ENCODE data around the gene RPS6KB1. TPM values are rescaled to one million over a fixed set of nuclear protein-coding genes. Genes with fewer than 3 reads are reported as not detected.
"Not testable (repeated sequence)": the region's sequence is repeated elsewhere in the genome, so short reads cannot be mapped to it uniquely, and the experiment has no call there.

Gene RPS6KB1
- polyA plus RNA-seq, 3 donors: 15.8 to 15.9 (median 15.9) TPM

DNA sequence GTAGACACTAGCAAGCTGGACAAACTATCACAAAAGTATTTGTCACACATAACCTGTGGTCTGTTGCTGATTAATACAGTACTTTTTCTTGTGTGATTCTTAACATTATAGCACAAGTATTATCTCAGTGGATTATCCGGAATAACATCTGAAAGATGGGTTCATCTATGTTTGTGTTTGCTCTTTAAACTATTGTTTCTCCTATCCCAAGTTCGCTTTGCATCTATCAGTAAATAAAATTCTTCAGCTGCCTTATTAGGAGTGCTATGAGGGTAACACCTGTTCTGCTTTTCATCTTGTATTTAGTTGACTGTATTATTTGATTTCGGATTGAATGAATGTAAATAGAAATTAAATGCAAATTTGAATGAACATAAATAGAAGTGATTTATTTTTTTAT, 57.1 kb downstream of the RPS6KB1 start:
- Histone ChIP-seq H3K79me2 (ENCODE audit: insufficient read depth, low read length) (no peaks in the 10 kb centered on the region), H3K9ac (ENCODE audit: insufficient read depth, low read length, poor library complexity, severe bottlenecking) (no peak overlapping the region), H3K27me3 (ENCODE audit: control insufficient read depth in 2 of 2, insufficient read depth in 2 of 2, low read length in 2 of 2) (no peaks in the 10 kb centered on the region), H3K27ac (ENCODE audit: low read depth in 1 of 2, low read length in 2 of 2) (no peak overlapping the region), H3K4me2 (replicated peaks; ENCODE audit: extremely low read depth, low read length, poor library complexity, severe bottlenecking) (no peak overlapping the region), H2AFZ (ENCODE audit: insufficient read depth, low read depth, low read length, poor library complexity, severe bottlenecking) (no peak overlapping the region), H3K9me3 (replicated peaks in 1 of 2; ENCODE audit: control insufficient read depth in 1 of 2, insufficient read depth in 1 of 2, low read length in 2 of 2) (no peaks in the 10 kb centered on the region), H3K4me1 (ENCODE audit: control insufficient read depth in 1 of 2, insufficient read depth in 2 of 2, low read length in 2 of 2) (no peaks in the 10 kb centered on the region), H4K20me1 (ENCODE audit: insufficient read depth, low read length) (peaks cover 18% of the 10 kb centered on the region), H3K36me3 (replicated peaks in 1 of 2; ENCODE audit: control insufficient read depth in 1 of 2, insufficient read depth in 2 of 2, low read length in 2 of 2) (peaks cover 63 to 94% of the 10 kb centered on the region in 2 donors), H3K4me3 (replicated peaks in 1 of 3; ENCODE audit: low read depth in 2 of 3, low read length in 3 of 3) (no peak overlapping the region)
- intact Hi-C loops (cut with micrococcal nuclease): loop anchor here in 1 of 2 donors (5.0 kb wide), 1 partner anchor 33 kb away; no protein-coding TSS in a partner anchor
- WGBS (ENCODE audit: insufficient coverage): no CpG with 5 or more reads among the region's 3 CpGs
- Mint-ChIP-seq H3K36me3 (peaks cover 67 to 70% of the 10 kb centered on the region in 2 donors), H3K27ac (no peak overlapping the region), H3K4me3 (no peak overlapping the region), H3K9me3 (no peaks in the 10 kb centered on the region), H3K27me3 (ENCODE audit: low read depth in 3 of 3) (no peaks in the 10 kb centered on the region), H3K4me1 (no peaks in the 10 kb centered on the region)
- TF ChIP-seq, protein P1, sequence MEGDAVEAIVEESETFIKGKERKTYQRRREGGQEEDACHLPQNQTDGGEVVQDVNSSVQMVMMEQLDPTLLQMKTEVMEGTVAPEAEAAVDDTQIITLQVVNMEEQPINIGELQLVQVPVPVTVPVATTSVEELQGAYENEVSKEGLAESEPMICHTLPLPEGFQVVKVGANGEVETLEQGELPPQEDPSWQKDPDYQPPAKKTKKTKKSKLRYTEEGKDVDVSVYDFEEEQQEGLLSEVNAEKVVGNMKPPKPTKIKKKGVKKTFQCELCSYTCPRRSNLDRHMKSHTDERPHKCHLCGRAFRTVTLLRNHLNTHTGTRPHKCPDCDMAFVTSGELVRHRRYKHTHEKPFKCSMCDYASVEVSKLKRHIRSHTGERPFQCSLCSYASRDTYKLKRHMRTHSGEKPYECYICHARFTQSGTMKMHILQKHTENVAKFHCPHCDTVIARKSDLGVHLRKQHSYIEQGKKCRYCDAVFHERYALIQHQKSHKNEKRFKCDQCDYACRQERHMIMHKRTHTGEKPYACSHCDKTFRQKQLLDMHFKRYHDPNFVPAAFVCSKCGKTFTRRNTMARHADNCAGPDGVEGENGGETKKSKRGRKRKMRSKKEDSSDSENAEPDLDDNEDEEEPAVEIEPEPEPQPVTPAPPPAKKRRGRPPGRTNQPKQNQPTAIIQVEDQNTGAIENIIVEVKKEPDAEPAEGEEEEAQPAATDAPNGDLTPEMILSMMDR (IDR thresholded peaks at IDR 0.05): no peak
- DNase-seq: no peak

DNA sequence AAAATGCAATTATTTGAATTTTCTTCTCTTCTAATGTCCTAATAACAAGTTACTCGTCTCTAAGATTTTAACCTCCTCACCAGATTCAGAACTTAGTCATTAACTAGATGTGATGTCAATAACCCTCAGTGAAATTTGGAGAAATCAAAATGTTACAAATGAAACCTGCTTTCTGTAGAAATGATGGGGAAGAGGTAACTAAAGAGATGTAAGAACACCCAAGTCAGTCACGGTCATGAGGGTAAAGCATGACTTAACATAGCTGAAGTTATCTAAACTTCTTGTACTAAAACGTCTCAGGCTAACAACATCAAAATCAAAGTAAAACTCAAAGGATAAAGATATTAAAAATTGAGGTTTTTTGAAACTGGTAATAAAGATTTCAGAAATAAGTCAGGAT, 61.9 kb downstream of the RPS6KB1 start:
- H3K36me3 Mint-ChIP-seq: peaks cover 77 to 85% of the 10 kb centered on the region in 2 donors
- no peak overlapping the region for H3K4me3 ChIP-seq (replicated peaks in 1 of 3; ENCODE audit: low read depth in 2 of 3, low read length in 3 of 3)
- WGBS (ENCODE audit: insufficient coverage): no CpG with 5 or more reads among the region's 3 CpGs
- peaks cover 7% of the 10 kb centered on the region for H3K79me2 ChIP-seq (ENCODE audit: insufficient read depth, low read length)
- H3K27me3 ChIP-seq (ENCODE audit: control insufficient read depth in 2 of 2, insufficient read depth in 2 of 2, low read length in 2 of 2): no peaks in the 10 kb centered on the region
- intact Hi-C loops (cut with micrococcal nuclease): loop anchor here in 1 of 2 donors (5.0 kb wide), 1 partner anchor 38 kb away; no protein-coding TSS in a partner anchor
- no peak overlapping the region for H3K9ac ChIP-seq (ENCODE audit: insufficient read depth, low read length, poor library complexity, severe bottlenecking)
- no peak overlapping the region for H2AFZ ChIP-seq (ENCODE audit: insufficient read depth, low read depth, low read length, poor library complexity, severe bottlenecking)
- no peaks in the 10 kb centered on the region for H3K9me3 ChIP-seq (replicated peaks in 1 of 2; ENCODE audit: control insufficient read depth in 1 of 2, insufficient read depth in 1 of 2, low read length in 2 of 2)
- H3K4me3 Mint-ChIP-seq: no peak overlapping the region
- no peaks in the 10 kb centered on the region for H3K27me3 Mint-ChIP-seq (ENCODE audit: low read depth in 3 of 3)
- H3K36me3 ChIP-seq (replicated peaks in 1 of 2; ENCODE audit: control insufficient read depth in 1 of 2, insufficient read depth in 2 of 2, low read length in 2 of 2): peaks cover 77 to 98% of the 10 kb centered on the region in 2 donors
- H3K27ac ChIP-seq (ENCODE audit: low read depth in 1 of 2, low read length in 2 of 2): no peak overlapping the region
- H4K20me1 ChIP-seq (ENCODE audit: insufficient read depth, low read length): peaks cover 30% of the 10 kb centered on the region
- H3K9me3 Mint-ChIP-seq: no peaks in the 10 kb centered on the region
- no peak overlapping the region for H3K27ac Mint-ChIP-seq
- H3K4me1 ChIP-seq (ENCODE audit: control insufficient read depth in 1 of 2, insufficient read depth in 2 of 2, low read length in 2 of 2): no peaks in the 10 kb centered on the region
- peaks cover 5% of the 10 kb centered on the region for H3K4me1 Mint-ChIP-seq
- TF ChIP-seq, protein P1 (IDR thresholded peaks at IDR 0.05): no peak
- no peak for DNase-seq
- no peak overlapping the region for H3K4me2 ChIP-seq (replicated peaks; ENCODE audit: extremely low read depth, low read length, poor library complexity, severe bottlenecking)

DNA sequence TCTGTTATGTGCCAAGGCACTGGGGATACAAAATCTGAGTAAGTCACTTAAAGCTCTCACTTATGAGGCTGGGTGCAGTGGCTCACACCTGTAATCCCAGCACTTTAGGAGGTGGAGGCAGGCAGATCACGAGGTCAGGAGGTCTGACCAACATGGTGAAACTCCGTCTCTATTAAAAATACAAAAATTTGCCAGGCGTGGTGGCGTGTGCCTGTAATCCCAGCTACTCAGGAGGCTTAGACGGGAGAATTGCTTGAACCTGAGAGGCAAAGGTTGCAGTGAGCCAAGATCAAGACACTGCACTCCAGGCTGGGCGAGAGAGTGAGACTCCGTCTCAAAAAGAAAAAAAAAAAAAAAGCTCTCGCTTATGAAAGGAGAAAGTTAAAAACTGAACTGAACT, 66.7 kb downstream of the RPS6KB1 start:
- peaks cover 25% of the 10 kb centered on the region for H3K4me1 Mint-ChIP-seq
- H3K27ac ChIP-seq (ENCODE audit: low read depth in 1 of 2, low read length in 2 of 2); H3K4me3 ChIP-seq (replicated peaks in 1 of 3; ENCODE audit: low read depth in 2 of 3, low read length in 3 of 3); H3K27ac Mint-ChIP-seq; H3K27me3 ChIP-seq (ENCODE audit: control insufficient read depth in 2 of 2, insufficient read depth in 2 of 2, low read length in 2 of 2); H3K9me3 ChIP-seq (replicated peaks in 1 of 2; ENCODE audit: control insufficient read depth in 1 of 2, insufficient read depth in 1 of 2, low read length in 2 of 2); intact Hi-C loops (cut with micrococcal nuclease); DNase-seq; H3K9me3 Mint-ChIP-seq; H3K4me2 ChIP-seq (replicated peaks; ENCODE audit: extremely low read depth, low read length, poor library complexity, severe bottlenecking); H2AFZ ChIP-seq (ENCODE audit: insufficient read depth, low read depth, low read length, poor library complexity, severe bottlenecking); H3K9ac ChIP-seq (ENCODE audit: insufficient read depth, low read length, poor library complexity, severe bottlenecking); H3K4me3 Mint-ChIP-seq; H3K27me3 Mint-ChIP-seq (ENCODE audit: low read depth in 3 of 3): not testable (repeated sequence)
- H3K36me3 Mint-ChIP-seq: peaks cover 54 to 75% of the 10 kb centered on the region in 2 donors
- Histone ChIP-seq H3K4me1 (ENCODE audit: control insufficient read depth in 1 of 2, insufficient read depth in 2 of 2, low read length in 2 of 2) (peaks cover 13 to 16% of the 10 kb centered on the region in 2 donors), H3K36me3 (replicated peaks in 1 of 2; ENCODE audit: control insufficient read depth in 1 of 2, insufficient read depth in 2 of 2, low read length in 2 of 2) (peaks cover 51 to 63% of the 10 kb centered on the region in 2 donors), H3K79me2 (ENCODE audit: insufficient read depth, low read length) (peaks cover 38% of the 10 kb centered on the region), H4K20me1 (ENCODE audit: insufficient read depth, low read length) (peaks cover 28% of the 10 kb centered on the region)
- WGBS (ENCODE audit: insufficient coverage): 100% methylated on average over 5 of the region's 8 CpGs
